Amniotic epithelial cell (primary cell): ENCODE results near the gene MAL.

Experiments used
- DNase-seq: peaks from one replicate; pipeline ENCODE4 v3.0.0-alpha.2; 2010; ENCODE audit warnings: low read depth

The MAL gene

DNA sequence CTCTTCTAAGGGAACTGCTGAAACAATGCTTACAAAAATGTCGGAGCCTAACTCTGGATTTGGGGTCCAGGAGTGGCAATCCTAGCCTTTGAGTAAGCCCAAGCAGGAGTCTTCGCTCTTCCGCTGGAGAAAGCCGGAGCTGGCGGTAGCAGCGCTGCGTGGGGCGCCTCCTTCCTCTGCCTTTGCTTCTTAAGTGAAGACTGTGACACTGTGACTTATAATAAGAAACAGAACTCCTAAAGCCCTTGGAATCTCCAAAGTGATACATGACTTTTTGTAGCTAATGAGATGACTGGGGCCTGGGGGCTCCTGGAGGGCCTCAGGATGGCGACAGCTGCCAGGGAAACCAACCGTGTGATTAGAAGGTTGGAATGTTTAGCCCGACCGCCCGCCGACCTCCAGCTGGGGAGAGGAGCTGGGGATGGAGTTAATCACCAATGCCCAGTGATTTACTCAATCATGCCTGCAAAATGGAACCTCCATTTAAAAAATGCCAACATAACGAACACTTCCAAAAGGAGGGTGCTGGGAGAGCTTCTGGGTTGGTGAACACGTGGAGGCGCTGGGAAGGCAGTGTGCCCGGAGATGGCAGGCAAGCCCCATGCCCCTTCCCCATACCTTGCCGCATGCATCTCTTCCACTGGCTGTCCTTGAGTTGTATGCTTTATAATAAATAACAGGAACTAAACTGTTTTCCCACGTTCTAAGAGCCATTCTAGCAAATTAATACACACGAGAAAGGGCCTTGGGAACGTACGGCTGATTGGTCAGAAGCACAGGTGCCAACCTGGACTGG is 29.0 kb upstream of the MAL start:
- no peak for DNase-seq

DNA sequence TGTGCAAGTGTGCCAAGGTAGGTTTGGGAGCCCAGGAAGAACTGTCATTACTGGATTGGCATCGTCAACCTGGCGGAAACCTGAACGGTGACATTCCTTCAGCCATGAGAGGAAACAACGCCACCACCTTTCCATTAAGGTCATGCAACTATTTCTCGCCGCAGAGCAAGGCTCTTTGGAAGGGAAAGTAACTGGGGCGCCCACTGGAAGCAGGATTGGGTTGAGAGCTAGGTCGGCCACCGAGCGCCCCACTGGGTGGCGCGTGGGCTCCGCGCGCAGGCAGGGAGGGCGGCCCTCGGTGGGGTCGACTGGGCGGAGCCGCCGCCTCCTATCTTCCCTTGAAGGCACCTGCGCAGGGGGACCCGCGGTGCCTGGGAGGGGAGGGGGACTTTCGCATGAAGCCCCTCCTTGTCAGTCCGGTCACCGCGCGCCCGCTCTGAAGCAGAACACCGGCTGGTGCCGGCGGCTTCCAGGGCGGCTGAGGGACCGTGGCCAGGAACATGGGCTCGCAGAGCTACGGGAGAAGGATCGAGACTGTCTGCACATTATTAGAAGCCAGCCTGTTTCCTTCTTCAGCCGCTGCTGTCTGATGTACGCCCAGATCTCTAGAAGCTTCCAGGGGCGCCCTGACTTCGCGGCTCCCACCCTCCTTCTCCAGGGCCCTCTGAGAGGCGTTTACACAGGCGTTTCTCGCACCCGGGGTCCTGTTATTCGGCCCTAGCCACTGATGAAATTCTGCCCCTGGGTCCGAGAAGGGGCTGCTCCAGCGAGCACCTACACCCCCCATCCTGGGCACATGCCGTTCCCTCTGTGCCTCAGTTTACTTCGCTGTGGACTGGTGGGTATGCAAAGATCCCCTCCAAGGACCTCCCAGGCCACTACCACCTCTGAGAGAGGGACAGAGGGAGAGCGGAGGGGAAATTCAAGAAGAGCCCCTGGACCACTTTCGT is 27.3 kb upstream of the MAL start:
- DNase-seq = no peak

DNA sequence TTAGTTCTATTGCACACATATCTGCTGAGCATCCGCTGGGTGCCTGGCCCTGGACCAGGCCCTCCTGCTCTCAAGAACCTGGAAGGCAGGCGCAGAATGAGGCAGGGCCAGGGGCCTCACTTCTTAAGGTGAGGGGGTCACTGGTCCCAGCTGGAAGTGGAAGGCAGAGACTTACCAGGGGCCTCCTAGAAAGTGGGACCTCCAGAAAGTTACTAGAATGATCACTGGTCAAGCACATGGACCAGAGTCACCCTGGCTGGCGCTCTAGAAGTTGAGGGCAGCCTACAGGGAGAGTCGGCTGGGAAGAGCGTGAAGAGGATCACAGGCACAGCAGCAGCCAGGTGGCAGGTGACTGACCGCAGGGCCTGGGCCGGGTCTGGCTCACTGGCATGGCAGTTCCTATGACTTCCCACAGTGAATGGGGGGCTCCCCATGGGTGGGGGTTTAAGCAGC is 26.1 kb upstream of the MAL start:
- DNase-seq = no peak

DNA sequence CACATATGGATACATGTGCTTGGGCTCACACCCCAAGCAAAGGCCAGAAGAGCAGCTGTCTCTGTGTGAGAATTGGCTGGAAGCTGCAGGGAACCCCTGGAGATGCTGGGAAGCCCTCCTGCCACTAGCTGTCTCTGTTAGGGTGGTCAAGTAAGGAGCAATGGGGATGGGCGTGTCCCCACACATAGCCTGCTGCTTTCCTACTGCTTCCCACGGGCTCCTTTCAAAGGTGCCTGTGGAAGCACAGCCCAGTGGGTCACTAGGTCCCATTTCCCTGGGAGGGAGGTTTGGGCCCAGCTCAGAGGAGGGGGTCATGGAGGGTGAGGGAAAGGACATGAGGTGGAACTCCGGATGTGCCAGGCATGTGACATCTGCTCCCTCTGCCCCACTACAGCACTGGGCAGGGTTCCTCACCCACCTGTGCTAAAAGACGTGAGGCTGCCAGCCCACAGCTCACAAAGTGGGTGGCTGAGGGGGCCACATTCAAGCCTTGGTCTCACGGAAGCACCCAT is 24.4 kb upstream of the MAL start:
- DNase-seq = no peak

DNA sequence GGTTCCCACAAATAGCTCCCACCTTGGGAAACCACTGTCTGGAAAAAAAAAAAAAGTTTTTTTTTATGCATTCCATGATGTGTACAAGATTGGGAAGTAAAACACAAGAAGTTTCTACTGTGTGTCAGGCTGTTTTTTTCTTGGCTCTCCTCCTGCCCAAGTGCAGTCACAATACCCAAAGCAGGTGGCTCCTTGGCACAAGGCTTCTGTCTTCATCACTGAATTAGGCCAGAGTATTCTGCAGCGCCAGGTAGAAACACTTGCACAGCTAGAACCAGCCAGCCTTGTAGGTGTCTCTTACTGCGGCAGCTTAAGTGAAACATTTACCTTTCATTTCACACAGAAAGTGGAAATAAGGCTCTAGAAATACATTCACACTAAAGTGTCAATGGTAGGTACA is 23.8 kb upstream of the MAL start:
- no peak for DNase-seq

DNA sequence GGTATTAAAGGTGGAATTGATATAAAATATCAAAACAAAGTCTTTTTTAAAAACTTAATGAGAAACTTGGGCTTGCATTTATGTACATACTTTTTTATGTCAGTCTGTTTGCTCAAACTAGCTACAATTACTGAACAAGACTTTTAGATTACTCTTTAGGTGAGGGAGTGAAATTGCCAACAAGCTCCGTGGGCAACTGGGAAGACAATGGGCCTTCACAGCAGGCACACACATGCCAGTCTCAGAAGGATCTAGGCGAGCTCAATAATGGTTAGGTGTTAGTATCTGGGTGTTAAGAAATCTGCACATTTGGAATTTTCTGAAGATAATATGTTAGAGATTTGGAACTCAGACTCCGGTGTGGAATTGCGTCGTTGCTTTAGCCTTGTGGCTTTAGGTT is 23.0 kb upstream of the MAL start:
- DNase-seq = no peak

DNA sequence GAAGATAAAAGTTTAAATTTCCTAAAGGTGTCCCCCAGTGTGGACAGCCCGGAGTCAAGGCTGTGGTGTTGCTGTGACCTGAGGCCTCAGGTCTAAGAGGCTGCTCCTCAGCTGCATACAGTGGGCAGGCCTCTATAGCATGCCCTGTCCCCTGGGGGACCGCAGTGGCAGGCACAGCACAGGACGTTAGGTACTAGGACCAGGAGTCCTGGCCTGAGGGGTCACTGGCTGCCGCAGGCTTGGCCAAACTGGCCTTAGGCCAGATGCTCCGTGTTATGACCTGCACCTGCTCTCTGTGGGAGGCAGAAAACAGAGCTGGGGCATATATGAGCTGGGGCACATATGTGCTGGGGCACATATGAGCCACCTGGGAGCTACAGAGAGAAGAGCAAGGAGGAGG is 21.2 kb upstream of the MAL start:
- DNase-seq = no peak

DNA sequence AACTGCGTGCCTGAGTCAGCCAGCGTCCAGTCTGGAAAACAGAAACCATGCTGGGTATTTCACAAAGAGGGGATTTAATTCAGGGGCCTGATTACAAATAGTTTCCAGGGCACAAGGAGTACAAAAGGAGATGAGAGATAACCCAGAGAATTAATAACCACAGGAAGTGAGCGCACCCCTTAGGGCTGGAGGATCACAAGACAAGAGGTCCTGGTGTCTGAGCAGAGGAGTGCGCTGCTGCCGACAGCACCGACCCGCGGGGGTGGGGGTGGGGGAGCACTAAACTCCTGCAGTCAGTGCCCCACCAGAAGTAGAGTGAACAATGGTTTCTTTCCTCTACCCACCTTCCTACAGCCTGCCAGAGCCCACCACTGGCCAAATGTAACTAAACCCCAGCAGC is 20.8 kb upstream of the MAL start:
- DNase-seq = no peak

DNA sequence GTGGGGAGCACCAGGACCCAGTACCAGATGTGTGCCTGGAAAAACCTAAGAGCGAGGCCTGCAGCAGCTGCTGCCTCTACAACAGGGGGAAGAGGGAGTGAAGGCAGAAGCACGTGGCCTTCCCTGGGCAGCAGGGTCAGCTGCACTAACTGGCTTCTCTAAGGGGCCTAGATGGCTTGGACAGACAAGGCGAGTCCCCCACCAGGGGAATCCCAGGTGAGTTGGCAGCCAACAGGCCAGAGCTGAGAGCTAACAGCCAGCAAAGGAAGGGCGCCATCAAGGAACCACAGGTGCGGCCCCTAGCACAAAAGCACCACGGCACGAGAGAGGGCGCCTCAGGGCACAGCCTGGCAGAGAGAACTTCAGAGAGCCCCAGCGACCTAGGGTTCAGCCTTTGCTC is 19.8 kb upstream of the MAL start:
- DNase-seq = no peak

DNA sequence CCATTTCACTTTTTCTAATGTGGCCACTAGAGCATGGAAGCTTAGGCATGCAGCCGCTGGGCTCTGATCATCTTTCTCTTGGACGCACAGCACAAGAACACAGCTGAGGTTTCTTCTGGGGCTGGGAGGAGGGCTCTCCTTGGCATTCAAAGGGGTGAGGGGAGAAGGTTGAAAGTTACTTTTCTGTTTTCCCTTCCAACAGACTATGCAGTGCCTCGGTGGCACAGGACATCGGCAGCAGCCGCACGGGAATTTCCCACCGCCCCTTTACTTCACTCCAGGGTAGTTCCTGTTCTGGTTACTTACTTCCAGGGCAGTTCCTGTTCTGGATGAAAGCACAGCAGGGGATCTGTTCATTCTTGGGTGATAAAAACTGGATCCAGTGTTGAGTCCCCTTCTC is 18.9 kb upstream of the MAL start:
- DNase-seq = no peak

DNA sequence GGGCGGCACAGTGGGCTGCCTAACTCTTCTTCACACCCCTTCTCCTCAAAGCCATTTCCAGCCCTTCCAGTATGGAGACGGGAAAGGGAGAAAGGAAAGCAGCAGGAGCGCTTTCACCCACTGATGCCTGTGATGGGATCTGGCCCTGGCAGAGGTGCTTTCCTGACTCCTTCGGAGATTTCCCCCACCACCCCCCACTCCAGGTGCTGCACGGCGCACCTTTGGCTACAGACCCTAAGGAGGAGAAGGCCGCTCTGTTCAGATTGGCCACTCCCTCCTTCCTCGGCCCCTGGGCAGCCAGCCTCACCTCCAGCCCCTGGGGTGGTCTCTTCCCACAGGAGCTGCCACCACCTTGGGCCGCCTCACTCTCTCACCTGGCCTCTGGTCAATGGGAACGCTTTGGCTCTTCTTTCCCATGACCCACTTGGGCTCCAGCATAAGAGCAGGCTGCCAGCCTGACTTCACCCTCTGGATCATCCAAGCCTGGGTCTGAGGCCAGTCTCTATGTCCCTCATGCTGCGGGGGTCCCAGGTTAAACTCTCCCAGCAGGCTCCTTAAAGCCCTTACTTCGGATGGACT is 18.4 kb upstream of the MAL start:
- no peak for DNase-seq

DNA sequence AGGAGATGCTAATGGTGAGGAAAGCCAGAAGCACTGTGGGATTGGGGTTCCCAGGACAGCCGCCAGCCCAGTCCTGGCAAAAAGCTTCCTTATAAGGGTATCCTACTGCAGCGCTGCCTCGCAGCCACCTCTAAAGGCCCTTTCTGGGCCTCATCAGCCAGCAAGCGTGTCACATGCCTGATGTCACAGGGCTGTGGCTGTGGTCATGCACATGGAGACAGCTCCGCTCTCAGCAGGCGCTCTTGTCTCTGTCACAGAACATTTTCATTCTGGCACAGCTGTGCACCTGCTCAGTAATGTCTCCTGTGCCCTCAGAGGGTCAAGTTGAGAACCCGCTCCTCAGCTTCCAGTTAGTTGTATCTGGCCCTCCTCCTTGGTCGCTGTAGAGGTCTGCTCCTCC is 17.7 kb upstream of the MAL start:
- no peak for DNase-seq

DNA sequence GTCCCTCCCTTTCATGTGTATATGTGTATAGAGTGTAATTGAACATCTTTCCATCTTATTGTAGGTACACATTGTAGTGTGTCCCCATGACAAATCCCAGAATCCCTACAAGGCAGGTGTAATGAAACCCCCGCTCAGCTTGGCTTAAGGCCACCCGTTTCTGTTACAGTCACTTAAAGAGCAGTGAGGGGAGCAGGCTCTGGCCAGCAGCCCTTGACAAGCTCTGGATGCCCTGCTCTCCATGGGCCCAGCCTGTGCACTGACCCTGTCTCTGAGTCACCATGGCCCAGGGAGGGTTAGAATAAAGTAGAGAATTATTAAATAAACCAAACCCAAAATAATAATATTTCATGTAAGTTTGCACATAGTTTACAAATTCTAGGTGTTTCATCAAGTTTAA is 17.2 kb upstream of the MAL start:
- no peak for DNase-seq

DNA sequence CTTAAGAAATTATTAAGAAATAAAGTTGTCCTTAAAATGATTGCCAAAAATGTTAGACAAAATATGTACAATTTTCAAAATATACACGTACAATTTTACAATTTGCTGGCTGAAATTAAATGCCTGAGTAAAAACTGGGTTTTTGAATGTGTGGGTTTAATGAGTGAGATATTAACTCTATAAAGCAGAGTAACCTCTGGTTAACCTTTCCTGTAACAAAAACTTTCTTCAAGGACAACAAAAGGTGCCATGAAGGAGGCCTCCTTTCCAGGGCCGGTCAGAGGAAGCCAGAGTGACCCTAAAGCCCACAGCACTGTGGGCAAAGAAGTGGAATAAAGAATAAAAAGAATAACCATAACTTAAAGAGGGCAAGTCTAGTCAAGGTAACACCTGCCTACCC is 16.5 kb upstream of the MAL start:
- DNase-seq = no peak

DNA sequence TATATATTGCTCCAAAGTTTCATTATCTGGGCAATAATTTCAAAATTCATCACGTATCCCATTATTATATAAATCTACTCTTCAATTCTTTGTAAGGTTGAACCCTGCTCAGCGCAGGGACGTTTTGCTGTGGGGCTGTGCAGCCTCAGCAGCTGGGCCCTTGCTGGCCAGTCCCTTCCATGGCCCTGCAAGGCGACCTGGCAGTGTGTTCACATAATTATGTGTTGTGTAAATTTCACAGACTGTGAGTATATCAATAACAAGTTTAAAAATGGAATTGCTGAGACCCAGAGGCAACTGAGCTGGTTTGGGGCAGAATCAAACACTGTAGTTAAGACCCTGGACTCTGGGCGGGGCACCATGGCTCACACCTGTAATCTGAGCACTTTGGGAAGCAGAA is 16.1 kb upstream of the MAL start:
- DNase-seq = no peak

DNA sequence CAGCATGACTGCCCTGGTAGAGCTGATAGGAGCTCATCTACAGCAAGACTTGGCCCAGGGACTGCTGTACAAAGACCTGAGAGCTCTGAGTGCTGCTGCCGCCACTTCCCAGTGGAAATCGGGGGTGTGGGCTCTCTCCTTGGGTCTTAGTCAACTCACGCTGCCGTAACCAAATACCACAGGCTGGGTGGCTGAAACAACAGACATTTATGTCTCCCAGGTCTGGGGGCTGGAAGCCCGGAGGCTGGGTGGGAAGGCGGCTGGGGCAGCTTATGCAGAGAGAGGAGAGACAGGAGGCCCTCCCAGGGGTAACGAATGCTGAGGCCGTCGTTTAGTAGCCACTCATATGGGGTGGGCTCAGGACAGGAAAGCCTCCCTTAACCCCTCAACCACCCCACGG is 15.4 kb upstream of the MAL start:
- no peak for DNase-seq

DNA sequence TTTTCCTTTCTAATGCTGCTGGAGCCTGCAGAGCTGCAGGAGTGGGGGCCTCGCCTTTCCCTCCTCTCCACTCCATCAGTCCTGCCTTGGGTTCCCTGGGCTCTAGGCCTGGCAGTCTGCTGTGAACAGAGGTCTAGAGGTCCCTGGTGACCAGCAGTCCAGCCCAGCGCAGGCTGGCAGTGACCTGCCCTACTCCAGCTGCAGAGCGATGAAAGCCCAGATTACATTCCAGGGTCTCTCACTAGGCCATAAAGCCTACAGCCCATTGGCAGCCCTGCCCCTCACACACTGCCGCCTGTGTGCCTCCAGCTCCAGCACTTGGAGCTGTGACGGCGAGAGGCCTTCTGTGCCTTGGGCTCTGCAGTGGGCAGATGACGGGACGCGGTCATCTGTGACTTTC is 14.8 kb upstream of the MAL start:
- DNase-seq = no peak

DNA sequence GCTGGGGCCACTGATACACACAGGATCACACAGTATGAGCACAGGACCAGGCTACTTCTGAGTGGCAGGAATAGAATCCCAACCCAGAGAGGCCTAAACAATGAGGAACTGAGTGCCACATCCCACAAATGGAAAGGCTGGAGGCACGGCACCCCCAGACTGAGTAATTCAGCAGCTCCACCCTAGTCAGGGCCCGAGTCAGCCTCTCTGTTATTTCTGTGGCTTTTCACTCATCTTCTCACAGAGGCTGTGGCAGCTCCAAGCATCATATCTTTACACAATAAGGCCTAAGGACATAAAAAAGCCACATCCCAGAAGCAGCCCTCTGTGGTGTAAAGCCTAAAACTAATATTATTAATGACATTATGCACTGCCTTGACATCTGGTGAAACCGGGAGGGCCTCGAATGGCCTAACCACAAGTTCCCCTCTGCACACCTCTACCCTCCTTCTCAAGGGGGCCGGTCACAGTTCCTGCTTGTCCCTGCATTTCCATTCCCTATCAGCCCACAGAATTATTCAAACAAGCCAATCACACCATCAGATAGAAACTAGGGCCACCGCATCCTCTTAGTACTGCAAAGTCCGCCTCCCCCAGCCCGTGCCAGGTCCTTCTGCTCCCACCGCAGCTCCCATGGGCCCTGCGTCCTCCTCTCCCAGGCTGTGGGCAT is 12.5 kb upstream of the MAL start:
- DNase-seq = no peak

DNA sequence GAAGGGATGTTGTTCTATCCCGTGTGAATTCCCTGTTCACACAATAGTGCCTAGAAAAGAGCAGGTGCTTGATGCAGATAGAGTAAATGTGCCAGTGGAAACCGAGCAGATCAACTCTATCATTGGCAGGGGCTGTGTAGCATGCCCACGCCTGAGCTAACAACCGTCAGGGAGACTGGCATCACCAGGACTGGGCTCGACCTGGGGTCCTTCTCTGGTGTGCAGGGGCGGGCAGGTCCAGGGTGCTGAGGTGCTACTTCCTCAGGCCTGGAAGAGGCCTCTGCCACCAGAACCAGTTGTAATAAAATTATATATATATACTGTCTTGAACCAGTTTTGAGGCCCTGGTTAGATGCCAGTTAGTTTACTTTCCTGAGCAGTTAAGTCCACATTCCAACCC is 11.8 kb upstream of the MAL start:
- DNase-seq = no peak

DNA sequence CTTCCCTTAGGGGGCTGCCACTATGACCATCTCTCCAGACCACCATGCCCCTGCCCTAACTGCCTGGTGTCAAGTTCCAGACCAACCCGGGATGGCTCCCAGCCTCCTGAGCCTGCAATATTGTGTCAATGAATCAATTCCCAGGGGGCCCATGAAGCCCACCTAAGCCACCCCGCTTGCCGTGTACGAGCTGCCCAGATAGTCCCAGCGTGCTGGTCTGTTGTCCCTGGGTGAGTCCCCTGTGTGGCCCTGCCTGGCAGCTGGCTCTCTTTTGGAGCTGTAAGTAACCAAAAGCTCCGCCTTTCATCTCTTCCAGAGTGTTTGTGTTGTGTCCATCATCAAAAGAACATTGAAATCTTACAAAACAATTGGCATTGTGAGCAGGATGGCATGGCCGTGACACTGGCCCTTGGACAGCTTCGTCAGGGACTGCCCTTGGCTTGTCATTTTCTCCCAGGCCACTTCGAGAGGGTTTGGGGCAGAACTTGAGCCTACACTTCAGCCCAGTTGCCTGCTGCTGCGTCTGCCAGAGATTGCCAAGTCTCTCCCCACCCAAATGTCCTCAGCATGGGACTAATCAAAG is 11.3 kb upstream of the MAL start:
- no peak for DNase-seq

DNA sequence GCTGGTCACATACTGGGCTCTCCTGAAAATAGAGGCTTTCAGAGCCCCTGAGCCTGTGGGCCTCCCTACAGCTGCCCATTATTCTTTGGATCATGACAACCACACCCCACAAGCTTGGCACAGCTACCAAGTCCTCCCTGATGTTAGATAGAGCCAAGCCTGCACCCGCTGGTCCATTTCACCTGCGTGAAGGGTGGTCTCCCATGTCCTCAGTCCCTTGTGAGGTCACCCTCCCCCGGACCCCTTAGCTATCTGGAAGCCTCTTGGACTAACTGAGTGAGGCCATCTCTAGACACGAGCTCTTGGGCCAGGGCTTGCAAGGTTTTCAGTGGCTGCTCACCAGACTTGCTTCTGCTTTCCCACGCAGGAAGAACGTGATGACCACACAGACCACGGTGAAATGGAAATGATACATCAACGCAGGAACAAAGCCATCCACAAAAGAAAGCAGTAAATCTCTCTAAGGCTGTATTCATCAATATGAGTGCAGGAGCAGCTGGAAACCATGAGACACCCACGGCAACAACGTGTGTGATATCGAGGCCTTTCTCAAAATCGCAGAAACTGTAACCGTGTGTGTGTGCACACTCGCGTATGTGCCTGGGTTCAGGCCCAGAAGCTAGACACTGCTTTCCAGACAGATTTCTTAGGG is 10.1 kb upstream of the MAL start:
- no peak for DNase-seq
